Stomach (tissue), 9 donors: Measurements from ENCODE around the gene SIX2. TPM values are rescaled to one million over a fixed set of nuclear protein-coding genes. Genes with fewer than 3 reads are reported as not detected.

ENCODE experiments used
- DNase-seq, 2 donors: peaks; one replicate each; pipeline versions ENCODE4 v3.0.0 to v3.0.0-alpha.2; 2013 to 2019
- H3K27ac ChIP-seq, 5 donors: fragments of 200-600 bp in 4 of 5; sonication (generic) in 4 of 5; one replicate each; pipeline ENCODE4 v1.5.1; 2013 to 2019; ENCODE audit warnings: mild to moderate bottlenecking in 1 of 5, moderate library complexity in 1 of 5
- H3K27me3 ChIP-seq, 3 donors: fragments of 200-600 bp; sonication (generic); one replicate each; pipeline ENCODE4 v1.5.1; 2017 to 2019; ENCODE audit warnings: mixed run types in 1 of 3
- H3K36me3 ChIP-seq, 4 donors: fragments of 200-600 bp; sonication (generic); 1 replicate in 3 of 4; 2 replicates in 1 of 4; pipeline ENCODE4 v1.5.1; 2016 to 2019
- H3K4me1 ChIP-seq, 4 donors: fragments of 200-600 bp; sonication (generic); one replicate each; pipeline ENCODE4 v1.5.1; 2016 to 2019
- H3K4me3 ChIP-seq, 4 donors: fragments of 200-600 bp; sonication (generic) in 3 of 4; one replicate each; pipeline ENCODE4 v1.5.1; 2016 to 2019; ENCODE audit warnings: mild to moderate bottlenecking in 1 of 4
- H3K9me3 ChIP-seq, 4 donors: fragments of 200-600 bp; sonication (generic); one replicate each; pipeline ENCODE4 v1.5.1; 2016 to 2019
- EP300 ChIP-seq: sonication (generic); formaldehyde crosslinking; IDR thresholded peaks from one replicate; pipeline ENCODE4 v1.6.1; 2017; ENCODE audit warnings: antibody characterized with exemption
- POLR2A ChIP-seq, 4 donors: fragments of 450-650 bp; IDR thresholded peaks; one replicate each; pipeline ENCODE4 v1.6.1; 2016; ENCODE audit warnings: antibody characterized with exemption in 4 of 4, control low read depth in 2 of 4, mild to moderate bottlenecking in 1 of 4, moderate library complexity in 1 of 4
- POLR2AphosphoS5 ChIP-seq, 3 donors: sonication (generic); formaldehyde crosslinking; IDR thresholded peaks; one replicate each; pipeline ENCODE4 v1.6.1; 2016; ENCODE audit warnings: antibody characterized with exemption in 3 of 3
- WGBS, 5 donors: extraction: QIAGEN DNeasy Blood & Tissue Kit in 3 of 5; methylation state at CpG; one replicate each; pipeline versions ENCODE4 v1.1.5 to v1.1.7; 2013 to 2018; 5-methylcytosine and 5-hydroxymethylcytosine counted together
- intact Hi-C: fragments of 100-400 bp; cut with DNase I; formaldehyde crosslinking; loops from one replicate; pipeline ENCODE4 v1.15.1; 2023; ENCODE audit warnings: low total_unique reads
- polyA plus RNA-seq, 3 donors: library from polyadenylated mRNA; stranded (reverse); fragments of 200-250 nt; gene quantifications; one replicate each; pipeline ENCODE4 v1.2.3, GENCODE V29; 2013
- total RNA-seq, 5 donors: library from RNA; depleted of rRNA; stranded (reverse); fragments of >200 nt; gene quantifications; one replicate each; pipeline versions ENCODE4 v1.1.0 to v1.2.3, GENCODE V29; 2014 to 2016
- TF ChIP-seq, protein P1 (sequence below), 7 experiments: fragments of 450-650 bp in 4 of 7; fragments of 200-600 bp in 3 of 7; sonication (generic) in 3 of 7; IDR thresholded peaks; one replicate each; pipeline ENCODE4 v1.5.1; 2016 to 2019; ENCODE audit warnings: antibody characterized with exemption in 7 of 7, control low read depth in 2 of 7, mild to moderate bottlenecking in 1 of 7
- donor health status: healthy with polysubstance abuse.
- donor health status: Bipolar disorder and iron deficiency.
- donor health status: healthy.

The SIX2 gene
- total and polyA plus RNA-seq, 8 donors = 0.20 to 17.9 (median 6.2) TPM; not detected in 1

DNA sequence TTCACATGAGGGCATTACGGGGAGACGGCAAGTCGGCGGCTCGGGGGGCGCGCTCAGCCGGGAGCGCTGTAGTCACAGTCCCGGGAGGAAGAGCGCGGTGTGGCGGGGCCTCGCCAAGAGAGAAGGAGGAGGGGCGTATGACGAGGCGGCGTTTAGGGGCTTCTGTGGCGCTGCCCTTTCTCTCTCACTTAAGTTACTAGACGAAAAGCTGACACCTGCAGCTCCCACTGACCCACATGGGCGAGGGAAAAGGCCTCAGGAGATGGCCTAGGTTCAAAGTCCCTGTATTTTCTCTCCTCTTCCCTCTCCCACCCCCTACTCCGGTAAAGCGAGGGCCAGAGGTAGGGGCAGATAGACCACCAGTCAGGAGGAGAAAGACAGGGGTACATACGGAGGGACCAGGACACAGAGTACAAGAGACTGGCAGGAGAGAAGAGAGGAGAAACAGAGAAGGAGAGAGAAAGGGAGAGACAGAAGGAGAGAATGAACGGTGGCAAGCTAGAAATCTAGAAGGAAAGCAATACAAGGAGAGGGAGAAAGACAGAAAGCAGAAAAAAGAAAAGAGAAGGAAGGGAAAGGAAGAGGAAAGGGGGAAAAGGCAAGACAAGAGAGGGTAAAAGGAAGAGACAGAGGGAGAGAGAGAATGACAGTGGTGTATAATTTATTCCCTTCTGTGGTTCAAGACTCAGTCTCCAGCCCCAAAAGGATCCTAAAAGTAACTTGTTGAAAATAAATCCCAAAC is 3.8 kb downstream of the SIX2 start:
- Histone ChIP-seq H3K9me3 (no peaks in the 10 kb centered on the region), H3K27ac (peak overlapping the region in 1 of 5 donors; percentile 67), H3K36me3 (peaks cover 0 to 11% (median 0%) of the 10 kb centered on the region in 4 donors), H3K27me3 (peaks cover 0 to 100% (median 100%) of the 10 kb centered on the region in 3 donors), H3K4me1 (peaks cover 28 to 65% (median 60%) of the 10 kb centered on the region in 4 donors), H3K4me3 (peak overlapping the region; percentile 25 to 63 (median 34))
- peak in 1 of 2 donors; percentile 33 for DNase-seq
- 22 to 60% (median 24%) methylated on average over 21 to 25 of the region's 25 CpGs for WGBS, 5 donors
- intact Hi-C loops = no loop called here
- TF ChIP-seq POLR2AphosphoS5 (IDR thresholded peaks at IDR 0.05) (no peak), POLR2A (IDR thresholded peaks at IDR 0.05) (no peak), EP300 (no peak)
- TF ChIP-seq, protein P1, sequence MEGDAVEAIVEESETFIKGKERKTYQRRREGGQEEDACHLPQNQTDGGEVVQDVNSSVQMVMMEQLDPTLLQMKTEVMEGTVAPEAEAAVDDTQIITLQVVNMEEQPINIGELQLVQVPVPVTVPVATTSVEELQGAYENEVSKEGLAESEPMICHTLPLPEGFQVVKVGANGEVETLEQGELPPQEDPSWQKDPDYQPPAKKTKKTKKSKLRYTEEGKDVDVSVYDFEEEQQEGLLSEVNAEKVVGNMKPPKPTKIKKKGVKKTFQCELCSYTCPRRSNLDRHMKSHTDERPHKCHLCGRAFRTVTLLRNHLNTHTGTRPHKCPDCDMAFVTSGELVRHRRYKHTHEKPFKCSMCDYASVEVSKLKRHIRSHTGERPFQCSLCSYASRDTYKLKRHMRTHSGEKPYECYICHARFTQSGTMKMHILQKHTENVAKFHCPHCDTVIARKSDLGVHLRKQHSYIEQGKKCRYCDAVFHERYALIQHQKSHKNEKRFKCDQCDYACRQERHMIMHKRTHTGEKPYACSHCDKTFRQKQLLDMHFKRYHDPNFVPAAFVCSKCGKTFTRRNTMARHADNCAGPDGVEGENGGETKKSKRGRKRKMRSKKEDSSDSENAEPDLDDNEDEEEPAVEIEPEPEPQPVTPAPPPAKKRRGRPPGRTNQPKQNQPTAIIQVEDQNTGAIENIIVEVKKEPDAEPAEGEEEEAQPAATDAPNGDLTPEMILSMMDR (IDR thresholded peaks at IDR 0.05) = no peak

DNA sequence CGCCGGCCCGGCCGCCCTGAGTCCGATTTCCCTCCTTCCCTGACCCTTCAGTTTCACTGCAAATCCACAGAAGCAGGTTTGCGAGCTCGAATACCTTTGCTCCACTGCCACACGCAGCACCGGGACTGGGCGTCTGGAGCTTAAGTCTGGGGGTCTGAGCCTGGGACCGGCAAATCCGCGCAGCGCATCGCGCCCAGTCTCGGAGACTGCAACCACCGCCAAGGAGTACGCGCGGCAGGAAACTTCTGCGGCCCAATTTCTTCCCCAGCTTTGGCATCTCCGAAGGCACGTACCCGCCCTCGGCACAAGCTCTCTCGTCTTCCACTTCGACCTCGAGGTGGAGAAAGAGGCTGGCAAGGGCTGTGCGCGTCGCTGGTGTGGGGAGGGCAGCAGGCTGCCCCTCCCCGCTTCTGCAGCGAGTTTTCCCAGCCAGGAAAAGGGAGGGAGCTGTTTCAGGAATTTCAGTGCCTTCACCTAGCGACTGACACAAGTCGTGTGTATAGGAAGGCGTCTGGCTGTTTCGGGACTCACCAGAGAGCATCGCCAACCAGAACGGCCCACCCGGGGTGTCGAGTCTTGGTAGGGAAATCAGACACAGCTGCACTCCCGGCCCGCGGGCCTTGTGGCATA is 4.6 kb downstream of the SIX2 start:
- Histone ChIP-seq H3K27me3 (peaks cover 0 to 100% (median 100%) of the 10 kb centered on the region in 3 donors), H3K9me3 (no peaks in the 10 kb centered on the region), H3K4me1 (peaks cover 22 to 59% (median 54%) of the 10 kb centered on the region in 4 donors), H3K36me3 (peaks cover 0 to 11% (median 0%) of the 10 kb centered on the region in 4 donors), H3K27ac (peak overlapping the region in 1 of 5 donors; percentile 67), H3K4me3 (peak overlapping the region; percentile 25 to 63 (median 34))
- 15 to 35% (median 17%) methylated on average over 38 to 45 of the region's 45 CpGs for WGBS, 5 donors
- intact Hi-C loops = no loop called here
- TF ChIP-seq POLR2A (IDR thresholded peaks at IDR 0.05) = no peak
- no peak for TF ChIP-seq EP300
- TF ChIP-seq, protein P1 (IDR thresholded peaks at IDR 0.05) = no peak
- TF ChIP-seq POLR2AphosphoS5 (IDR thresholded peaks at IDR 0.05) = no peak
- DNase-seq = peak in 1 of 2 donors; percentile 46

DNA sequence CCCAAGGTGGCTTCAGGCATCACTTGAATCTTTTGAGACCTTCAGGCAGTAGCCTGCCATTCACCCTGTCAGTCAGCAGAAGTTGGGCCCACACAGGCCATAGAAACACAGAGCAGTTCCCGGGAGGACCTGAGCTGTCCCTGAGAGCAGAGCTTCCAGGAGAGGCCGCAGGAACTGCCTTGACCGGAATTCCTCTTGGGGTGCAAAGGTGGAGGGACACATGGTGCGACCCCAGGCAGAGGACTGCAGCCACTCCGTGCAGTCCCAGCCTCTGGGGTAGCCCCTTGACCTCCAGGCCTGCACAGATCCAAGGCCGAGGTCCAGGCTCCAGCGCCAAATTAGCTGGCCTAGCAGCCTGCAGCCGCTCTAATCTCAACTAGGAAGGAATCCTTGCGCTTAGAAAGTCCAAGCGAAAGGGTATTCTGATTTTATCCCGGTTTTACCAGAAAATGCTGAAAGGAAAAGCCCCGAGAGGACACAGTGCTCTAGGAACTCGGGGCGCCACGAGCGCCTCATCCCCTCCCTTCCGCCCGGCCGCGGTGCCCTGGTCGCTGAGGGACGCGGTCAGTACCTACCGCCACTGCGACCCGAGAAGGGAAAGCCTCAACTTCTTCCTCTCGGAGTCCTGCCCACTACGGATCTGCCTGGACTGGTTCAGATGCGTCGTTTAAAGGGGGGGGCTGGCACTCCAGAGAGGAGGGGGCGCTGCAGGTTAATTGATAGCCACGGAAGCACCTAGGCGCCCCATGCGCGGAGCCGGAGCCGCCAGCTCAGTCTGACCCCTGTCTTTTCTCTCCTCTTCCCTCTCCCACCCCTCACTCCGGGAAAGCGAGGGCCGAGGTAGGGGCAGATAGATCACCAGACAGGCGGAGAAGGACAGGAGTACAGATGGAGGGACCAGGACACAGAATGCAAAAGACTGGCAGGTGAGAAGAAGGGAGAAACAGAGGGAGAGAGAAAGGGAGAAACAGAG is 5.4 kb downstream of the SIX2 start:
- DNase-seq = peak in 1 of 2 donors; percentile 21
- TF ChIP-seq EP300 (no peak), POLR2AphosphoS5 (IDR thresholded peaks at IDR 0.05) (no peak), POLR2A (IDR thresholded peaks at IDR 0.05) (no peak)
- TF ChIP-seq, protein P1 (IDR thresholded peaks at IDR 0.05) = no peak
- peak overlapping the region; percentile 25 to 63 (median 34) for H3K4me3 ChIP-seq

More for the DNA sequence above, 5.4 kb downstream of the SIX2 start:
- Histone ChIP-seq H3K36me3 (peaks cover 0 to 11% (median 0%) of the 10 kb centered on the region in 4 donors), H3K9me3 (no peaks in the 10 kb centered on the region), H3K27me3 (peaks cover 0 to 100% (median 100%) of the 10 kb centered on the region in 3 donors), H3K27ac (peak overlapping the region in 1 of 5 donors; percentile 67), H3K4me1 (peaks cover 21 to 54% (median 46%) of the 10 kb centered on the region in 4 donors)
- intact Hi-C loops = no loop called here
- WGBS, 5 donors = 23 to 49% (median 27%) methylated on average over 35 to 41 of the region's 41 CpGs
